Stimulated activated CD8-positive, alpha-beta memory T cell treated with anti-CD3 and anti-CD28 coated beads, Interleukin-12 subunit alpha, Interleukin-12 subunit beta, amount 100 ng/mL, for 4 hours (primary cell): Measurements from ENCODE around the gene VGLL3.
"Not testable (repeated sequence)": the region's sequence is repeated elsewhere in the genome, so short reads cannot be mapped to it uniquely, and the experiment has no call there.

Source experiments
- DNase-seq: peaks from one replicate; pipeline ENCODE4 v3.0.0-alpha.2; 2020; ENCODE audit warnings: low read depth

Gene VGLL3

DNA sequence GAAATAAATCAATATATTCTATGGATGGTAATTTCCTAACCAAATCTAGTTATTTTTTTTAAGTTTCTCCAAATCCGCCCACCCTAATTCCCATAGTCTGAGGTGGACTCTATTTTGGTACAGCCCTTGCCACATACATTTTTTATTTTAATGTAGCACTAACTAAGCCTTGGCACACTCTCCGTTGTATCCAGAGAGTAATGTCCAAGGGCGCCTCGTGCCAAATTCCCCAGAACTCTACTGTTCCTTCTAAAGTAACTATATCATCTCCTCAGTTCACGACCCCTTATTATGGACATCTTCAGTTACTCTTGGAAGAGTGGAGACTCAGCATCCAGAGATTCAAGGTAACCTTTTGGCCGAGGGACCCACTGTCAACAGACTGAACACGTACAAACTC is 1.3 kb downstream of the VGLL3 start:
- no peak for DNase-seq

DNA sequence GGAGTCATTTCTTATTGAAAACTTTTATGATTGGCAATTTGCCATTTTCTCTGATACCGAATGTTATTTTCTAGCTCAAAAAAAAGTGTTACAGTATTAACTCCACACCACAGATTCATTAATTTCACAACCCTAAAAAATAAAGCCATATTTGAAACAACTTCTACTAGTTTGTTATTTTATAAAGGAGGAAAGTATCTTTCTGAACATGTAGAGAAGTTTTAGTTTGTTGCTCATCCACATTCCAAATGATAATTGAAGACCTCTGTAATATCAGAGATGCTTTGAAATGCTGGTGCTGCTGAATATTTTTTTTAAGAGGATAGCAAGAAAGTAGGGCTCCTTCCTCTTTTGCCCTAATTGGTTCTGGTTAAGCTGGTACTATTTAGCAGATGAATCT is 1.9 kb downstream of the VGLL3 start:
- DNase-seq: no peak

DNA sequence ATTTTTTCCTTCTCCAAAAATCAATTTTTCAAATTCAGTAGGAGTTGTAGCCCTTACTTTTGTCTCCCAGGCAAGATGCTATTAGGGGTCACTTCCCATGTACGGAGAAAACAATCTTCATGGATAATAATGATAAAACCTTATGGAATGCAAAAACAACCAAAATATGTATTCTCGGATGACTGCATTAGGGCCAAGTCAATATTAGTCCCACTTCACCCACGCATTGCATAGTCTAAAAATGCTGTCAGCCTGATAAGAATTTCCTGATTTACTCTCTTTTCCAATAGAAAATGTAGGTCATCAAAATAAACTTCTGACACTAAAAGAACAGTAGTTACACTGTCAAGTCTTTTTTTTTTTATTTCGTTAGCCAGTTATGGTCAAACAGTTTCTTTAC is 2.7 kb downstream of the VGLL3 start:
- DNase-seq: no peak

DNA sequence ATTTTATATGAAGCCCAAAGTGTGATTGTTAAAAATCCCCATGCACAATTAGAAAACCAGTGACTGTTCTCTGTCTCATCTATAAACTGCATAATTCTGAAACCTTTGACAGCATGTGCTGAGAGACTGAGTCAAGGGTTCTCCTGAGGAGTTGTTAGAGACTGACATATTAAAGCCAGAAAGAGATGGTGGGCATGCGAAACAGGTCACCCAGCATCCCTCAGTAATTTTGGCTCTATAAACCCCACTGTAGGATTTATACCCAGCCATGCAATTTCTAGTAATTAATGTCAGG is 3.6 kb downstream of the VGLL3 start:
- DNase-seq: no peak

DNA sequence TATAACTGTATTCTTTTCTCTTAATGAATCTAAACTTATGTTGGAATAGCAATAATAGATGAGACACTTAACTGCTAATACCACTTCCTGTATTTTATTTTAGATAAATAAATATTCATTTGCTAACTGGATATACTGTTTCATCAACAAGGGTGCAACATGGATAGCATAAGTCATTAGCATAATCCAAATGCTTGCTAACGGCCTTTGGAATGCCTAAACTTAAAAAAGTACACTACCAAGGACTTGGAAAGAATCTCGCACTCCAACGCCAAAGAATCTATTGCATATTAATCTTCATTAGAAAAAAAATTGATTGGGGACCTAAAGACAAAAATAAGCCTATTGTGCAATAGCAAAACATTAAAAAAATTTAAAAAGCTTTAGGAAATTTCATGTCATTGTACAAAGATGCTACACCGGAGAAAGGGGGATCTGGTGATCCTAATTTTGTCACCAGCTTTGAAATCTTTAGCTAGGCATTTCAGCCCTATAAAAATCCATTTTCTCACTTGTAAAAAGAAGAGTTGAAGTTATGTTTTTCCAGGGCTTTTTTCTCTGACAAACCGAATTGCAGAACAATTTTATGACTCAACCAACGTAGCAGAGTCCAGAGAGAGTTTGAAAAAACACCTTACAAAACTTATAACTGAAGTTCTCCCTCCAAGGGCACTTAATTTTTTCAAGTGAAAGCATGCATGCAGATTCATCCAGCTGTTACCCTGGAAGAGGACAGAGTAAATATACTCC is 4.1 kb downstream of the VGLL3 start:
- DNase-seq: no peak

DNA sequence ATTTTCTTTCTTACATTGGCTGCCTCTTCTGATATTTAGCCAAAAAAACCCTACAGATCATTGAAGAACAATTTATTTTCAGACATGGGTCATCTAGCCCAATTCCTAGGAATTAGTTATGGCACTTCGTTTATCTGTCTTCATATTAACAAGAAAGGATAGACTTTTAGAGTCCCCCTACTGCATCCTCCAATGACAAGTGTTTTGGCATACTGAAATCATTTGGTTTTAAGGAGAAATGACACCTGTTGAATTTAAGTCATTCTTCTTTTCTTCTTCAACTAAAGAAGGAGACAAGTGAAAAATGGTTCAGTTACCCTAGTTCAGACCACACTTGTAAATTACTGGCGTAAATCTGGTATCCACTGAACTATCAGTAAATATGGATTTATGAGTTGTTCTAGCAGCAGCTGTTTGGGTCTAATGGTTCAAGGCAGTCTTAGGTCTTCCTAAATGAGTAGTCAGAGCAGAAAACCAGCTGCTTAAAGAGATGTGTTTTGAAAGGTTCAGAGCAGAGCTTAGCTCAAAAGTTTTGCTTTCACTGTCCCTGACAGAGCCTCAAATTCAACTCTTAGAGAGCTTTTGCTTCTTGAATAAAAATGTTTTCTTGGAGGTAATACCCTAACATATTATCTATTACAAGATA is 5.6 kb downstream of the VGLL3 start:
- no peak for DNase-seq

DNA sequence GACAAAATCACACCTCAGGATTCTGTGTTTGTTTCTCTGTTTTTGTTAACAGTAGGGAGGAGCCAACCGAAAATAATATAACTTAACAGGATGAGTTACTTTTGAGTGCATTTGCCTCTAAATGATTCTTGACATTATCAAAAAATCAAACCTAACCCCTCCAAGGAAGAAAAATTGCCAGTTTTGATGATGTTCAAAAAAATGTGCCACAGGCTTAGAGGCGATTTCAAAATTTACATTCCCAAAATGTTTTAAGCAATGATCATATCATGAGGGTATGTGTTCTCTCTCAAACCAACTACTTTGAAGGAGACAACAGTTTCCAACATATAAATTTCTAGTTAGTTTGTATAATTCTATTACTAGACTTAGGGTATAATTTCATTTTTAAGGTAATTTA is 6.7 kb downstream of the VGLL3 start:
- no peak for DNase-seq

DNA sequence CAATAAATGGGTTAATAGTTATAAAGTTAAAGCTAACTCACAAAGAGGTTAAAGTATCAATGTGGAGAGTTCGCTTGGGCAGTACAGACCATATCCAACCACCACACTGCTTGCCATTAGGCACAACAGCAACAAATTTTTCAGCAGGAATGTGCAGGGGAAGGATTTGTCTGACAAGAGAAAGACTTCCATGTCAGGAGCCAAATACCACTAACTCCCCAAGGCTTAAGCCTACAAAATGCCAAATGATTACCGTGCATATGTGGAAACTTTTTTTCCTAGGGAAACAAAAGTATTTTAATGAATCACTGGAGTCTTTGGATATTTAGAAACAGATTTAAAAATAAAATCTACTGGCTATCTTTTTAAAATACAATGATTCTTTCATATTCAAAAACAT is 8.1 kb downstream of the VGLL3 start:
- DNase-seq: no peak

DNA sequence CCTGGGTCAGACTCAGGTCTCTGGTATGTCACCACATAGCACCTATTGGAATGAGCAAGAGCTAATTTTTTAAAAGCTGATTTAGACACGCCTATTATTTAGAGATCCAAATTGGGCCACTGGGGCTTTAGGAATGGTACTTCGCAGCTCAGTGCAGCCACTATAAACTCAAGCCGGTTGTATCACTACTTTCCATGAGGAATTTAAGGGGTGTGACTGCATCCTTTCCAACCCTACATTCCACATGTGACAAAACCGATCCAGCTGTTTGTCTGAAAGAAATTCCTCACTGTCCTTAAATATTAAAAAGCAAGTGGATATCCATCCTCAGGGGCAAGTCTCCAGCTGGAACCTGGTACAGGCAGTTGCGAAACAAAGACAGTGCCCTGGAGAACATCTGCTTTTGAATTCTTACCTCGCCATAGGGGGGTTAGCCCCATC is 12.8 kb downstream of the VGLL3 start:
- DNase-seq: no peak

DNA sequence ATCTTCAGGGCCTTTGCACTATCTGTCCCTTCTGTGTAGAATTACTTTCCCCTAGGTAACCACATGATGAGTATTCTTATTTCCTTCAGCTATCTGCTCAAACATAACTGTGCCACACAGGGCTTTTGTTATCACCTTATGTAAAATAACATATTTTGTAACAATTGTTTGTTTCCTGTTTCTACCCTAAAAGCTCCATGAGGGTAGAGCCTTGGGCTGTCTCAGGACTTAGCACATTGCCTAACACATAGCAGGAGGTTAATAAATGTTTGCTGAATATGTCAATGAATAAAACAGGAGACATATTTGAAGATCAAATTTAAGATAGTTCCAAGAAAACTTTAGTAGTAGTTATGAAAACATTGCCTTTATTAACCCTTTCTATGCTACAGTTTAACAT is 14.7 kb downstream of the VGLL3 start:
- DNase-seq: no peak

DNA sequence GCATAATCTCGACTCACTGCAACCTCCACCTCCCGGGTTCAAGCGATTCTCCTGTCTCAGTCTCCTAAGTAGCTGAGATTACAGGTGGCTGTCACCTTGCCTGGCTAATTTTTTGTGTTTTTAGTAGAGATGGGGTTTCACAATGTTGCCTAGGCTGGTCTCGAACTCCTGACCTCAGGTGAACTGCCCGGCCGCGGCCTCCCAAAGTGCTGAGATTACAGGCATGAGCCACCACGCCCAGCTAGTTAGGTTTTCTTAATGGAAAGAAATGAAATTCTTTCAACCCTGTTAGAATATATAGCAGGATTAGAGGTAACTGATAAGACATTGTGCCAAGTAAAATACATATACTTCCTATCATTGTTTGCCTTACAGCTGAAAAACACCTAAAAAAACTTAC is 16.8 kb downstream of the VGLL3 start:
- not testable (repeated sequence) for DNase-seq

DNA sequence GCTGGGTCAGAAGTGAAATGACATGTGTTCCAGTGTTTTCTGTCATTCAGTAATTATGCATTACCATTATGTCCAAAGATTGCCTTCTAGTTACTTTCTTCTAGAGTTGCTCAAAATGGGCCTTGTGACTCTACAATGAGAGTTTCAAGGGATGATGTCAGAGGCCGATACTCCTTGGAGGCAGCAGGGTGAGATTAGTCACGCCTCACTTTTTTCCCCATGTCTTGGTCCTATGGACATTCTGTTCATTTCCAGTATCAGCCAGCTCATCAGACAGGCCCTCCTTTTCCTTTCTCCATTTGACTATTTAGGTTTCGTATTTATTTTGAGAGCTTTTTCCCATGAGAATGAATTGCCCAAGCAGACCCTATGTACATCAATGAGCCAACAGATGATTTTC is 17.5 kb downstream of the VGLL3 start:
- DNase-seq: no peak

DNA sequence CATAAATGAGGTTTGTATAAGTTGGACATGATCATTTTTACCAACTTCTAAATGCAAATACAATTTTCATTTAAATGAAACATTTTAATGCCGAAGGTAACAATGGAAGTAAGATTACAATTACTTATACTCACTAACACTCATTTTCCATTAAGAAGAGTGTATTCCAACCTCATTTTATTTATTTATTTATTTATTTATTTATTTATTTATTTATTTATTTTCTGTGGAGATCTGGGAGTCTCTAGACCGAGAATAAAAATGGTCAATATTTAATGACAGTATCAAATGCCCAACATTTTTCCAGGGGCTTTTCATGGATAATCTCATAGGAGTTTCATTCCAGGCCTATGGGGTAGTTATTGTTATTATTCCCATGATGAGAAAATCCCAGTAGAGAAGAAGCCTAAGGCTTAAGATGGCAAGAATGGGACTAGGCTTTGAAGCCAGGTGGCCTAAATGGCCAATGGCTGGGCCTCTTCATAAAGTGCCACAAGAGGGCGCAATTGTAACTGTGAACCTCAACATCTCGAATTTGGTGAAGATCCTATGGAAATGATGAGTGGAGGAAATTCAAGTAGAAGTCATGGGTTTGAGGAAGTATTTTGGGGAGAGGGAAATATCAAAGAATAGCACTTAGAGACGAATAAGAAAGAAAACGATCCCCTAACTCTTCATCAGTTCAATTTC is 21.3 kb downstream of the VGLL3 start:
- no peak for DNase-seq

DNA sequence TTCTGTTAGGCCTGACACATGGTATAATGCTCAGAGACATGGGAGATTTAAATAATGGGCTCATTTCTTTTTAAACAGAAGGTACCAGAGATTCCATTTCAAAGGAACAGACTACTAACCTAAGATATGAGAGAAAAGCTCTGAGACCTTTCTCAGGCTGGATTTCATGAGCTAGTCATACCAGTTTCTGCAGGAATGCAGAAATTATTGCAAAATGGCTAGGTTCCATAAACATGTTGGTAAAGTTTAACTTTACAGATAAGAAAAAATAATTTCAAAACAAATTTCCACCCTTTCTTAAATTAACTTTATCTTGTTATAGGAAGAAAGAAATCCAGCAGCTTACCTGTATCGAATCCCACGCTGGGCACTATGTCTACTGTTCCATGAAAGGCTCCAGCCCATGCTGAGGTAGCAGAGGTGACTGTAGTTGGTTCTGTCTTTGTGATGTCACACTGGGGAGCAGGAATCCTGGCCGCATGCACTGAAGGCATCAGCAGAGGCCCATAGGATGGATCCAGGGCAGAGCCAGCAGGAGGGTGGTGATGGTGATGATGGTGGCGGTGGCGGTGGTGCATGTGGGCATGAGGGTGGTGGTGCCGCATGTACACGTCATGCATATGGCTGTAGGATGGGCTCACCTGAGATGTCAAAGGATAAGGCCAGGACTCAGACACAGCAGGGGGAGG is 22.6 kb downstream of the VGLL3 start:
- no peak for DNase-seq

DNA sequence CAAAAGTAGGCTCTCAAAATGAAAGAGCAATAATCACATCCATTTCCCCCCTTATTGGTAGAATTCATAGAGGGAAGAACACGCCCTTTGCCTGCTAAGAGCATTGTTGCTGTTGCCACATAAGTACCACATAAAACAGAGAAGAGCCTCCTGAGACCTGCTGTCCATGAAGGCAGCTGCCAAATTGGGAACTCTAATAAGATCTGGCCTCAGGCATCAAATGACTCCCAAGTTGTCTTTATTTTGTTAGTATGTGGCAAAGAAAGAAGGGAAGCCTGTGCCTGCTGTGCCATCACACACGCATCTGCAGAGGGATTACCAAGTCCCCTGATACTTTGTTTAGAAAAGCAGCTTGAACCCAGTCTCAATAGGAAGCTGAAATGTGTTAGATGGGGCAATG is 23.9 kb downstream of the VGLL3 start:
- no peak for DNase-seq

DNA sequence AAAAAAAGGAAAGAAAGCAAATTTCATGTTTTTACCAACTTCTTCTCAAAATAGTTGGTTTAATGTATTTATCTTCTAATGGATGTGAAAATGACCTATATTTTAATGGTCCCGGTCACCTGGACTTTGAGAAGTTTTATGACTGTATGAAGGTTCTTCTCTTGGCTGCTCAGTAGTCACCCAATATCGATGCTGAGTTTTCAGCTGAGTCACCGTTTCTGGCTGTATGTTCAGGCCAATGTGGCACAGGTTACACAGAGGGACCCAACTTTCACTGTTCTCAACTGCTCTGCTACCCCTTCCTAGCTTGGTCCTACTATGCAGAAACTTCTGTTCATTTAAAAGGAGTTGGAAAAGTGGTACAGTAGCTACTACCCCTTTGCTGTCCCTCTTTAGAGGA is 25.8 kb downstream of the VGLL3 start:
- DNase-seq: no peak

DNA sequence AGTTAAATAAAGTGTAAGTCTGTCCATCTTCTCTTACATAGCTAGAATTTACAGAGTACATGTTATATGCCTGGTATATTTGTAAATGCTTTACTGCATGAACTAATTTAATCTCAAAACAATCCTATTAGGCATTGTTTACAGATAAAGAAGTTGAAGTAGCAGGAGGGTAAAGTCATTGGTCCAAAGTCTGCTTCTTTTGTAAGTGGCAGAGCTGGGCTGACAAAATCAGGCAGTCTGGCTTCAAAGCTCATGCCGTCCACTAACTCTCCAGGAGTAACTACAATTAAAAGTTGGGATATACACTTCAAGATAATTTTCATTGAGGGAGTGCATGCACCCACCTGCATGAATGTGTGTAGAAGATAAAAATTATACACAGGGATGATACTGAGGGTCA is 27.3 kb downstream of the VGLL3 start:
- DNase-seq: no peak

DNA sequence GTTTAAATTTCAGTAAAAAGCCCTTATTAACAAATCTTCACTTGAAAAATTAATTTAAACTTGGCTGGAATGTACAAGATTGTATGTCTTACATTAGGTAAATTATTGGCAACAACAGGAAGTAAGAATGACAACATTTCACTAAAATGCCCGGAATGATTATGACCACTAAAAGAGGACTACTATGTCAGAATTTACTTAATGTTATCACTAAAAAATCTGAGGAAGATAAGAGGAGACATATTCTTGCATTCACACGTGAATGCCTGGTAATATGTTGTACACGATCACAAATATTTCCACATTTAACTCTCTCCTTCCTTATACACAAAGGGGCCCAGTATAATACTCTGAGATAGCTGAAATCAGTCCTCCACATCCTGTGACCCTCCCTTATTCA is 29.7 kb downstream of the VGLL3 start:
- DNase-seq: no peak

DNA sequence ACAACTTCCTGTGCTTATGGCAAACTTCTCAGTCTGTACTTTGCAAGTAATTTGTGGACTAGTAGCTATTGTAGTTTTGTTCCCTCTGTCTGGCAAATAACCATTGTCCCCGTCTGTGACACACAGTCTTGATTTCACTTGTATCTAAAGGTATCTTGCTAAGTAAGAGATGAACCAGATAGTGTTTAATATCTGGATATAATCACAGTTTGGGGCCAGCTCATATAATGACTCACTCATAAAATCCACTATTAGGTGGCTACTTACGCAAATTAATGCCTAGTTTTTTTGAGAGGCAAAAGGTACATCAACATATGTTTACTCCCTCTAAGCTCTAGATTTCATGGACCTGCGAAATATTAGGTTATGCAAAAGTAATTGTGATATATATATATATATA is 30.4 kb downstream of the VGLL3 start:
- no peak for DNase-seq

DNA sequence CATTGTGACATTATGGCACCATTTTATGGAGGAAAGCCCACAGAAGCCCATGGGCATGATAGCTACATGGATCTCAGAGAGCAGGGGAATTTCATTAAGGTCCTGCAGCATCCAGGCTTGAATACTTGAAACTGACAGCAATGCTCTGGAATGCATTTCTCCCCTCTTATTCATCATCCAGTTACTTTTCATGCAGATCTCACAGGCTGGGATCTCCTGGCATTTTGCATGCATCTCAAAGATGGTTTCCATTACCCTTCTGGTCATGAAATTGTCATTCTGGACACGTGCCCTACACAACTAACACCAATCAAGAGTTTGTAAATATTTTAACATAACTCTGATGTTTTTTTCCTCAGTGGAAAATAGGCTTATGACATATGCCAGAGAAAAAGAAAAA is 32.4 kb downstream of the VGLL3 start:
- no peak for DNase-seq

DNA sequence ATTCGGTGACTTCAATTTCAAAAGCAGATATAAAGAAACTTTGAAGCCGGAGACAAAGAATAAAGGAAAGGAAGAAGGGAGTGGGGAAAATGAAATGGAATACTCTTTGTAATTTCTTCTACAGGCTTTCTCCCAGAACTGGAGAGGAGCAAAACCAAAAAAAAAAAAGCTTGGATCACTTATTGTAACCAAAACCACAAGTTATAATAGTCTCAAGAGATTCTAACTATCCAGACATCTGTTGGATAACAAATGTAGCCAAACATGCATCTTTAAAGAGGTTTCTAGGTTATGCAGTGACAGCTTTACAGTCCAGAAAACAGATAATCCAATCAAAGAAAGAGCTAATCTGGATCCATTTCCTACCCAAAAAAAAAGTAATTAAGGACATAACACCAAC is 36.2 kb downstream of the VGLL3 start:
- no peak for DNase-seq

DNA sequence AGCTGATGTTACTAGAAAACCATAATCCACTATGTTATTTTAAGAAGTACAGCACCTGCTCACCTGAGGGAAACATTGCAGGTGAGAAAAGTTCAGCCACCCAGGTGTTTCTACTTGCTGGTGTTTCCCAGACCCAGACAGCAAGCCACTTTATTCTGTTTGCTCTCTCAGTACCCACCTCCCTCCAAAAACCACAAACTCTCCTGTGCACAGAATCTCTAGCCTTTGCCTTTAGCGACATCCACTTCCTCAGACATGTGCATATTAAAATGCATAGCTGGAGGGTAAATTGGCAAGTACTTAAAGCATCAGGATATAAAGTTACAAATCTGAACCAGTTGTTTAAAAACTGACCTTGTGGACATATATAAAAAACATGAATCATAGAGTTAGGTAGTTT is 36.7 kb downstream of the VGLL3 start:
- DNase-seq: no peak

DNA sequence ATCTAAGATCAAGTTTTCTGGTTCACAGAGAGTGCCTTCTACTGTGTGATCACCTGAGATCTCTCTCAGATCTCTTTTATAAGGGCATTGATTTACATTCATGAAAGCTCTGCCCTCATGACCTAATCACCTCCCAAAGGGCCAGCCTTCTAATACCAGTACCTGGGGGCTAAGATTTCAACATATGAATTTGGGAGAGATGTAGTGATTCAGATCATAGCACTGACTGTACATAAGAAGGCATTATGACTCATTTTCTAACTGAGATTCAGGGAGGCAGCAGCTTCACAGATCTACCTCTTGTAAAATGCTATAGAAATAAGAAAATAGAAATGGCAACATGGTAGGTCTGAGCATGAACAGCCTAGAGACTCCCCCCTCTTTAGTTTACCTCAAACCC is 39.6 kb downstream of the VGLL3 start:
- no peak for DNase-seq
